Neural progenitor cell (in vitro differentiated cells): Measurements from ENCODE around the gene IL10RA. TPM values are rescaled to one million over a fixed set of nuclear protein-coding genes. Genes with fewer than 3 reads are reported as not detected.

Source experiments
- DNase-seq: peaks from one replicate; pipeline ENCODE4 v3.0.0-alpha.2; 2016; ENCODE audit warnings: low spot score
- H2AFZ ChIP-seq: fragments of 200-600 bp; sonication (generic); replicated peaks from 2 replicates; pipeline ENCODE4 v1.6.1; 2016; ENCODE audit warnings: antibody characterized with exemption
- H3F3A ChIP-seq: fragments of 200-600 bp; sonication (generic); 2 replicates; pipeline ENCODE4 v1.6.1; 2016; ENCODE audit warnings: antibody characterized with exemption, low read depth
- H3K27ac ChIP-seq: fragments of 200-600 bp; sonication (generic); 2 replicates; pipeline ENCODE4 v1.5.1; 2016; ENCODE audit warnings: mild to moderate bottlenecking
- H3K27me3 ChIP-seq: fragments of 200-600 bp; sonication (generic); 2 replicates; pipeline ENCODE4 v1.6.1; 2016; ENCODE audit warnings: mild to moderate bottlenecking, moderate library complexity
- H3K36me3 ChIP-seq: fragments of 200-600 bp; sonication (generic); 2 replicates; pipeline ENCODE4 v1.5.1; 2016
- H3K4me1 ChIP-seq: fragments of 200-600 bp; sonication (generic); 2 replicates; pipeline ENCODE4 v1.6.1; 2016; ENCODE audit warnings: mixed run types
- H3K4me2 ChIP-seq: fragments of 200-600 bp; sonication (generic); 2 replicates; pipeline ENCODE4 v1.6.1; 2016
- H3K4me3 ChIP-seq: fragments of 200-600 bp; sonication (generic); 2 replicates; pipeline ENCODE4 v1.5.1; 2016
- H3K79me2 ChIP-seq: fragments of 200-600 bp; sonication (generic); 2 replicates; pipeline ENCODE4 v1.6.1; 2016; ENCODE audit warnings: low read depth
- H3K9ac ChIP-seq: fragments of 200-600 bp; sonication (generic); 2 replicates; pipeline ENCODE4 v1.6.1; 2016
- H3K9me3 ChIP-seq: fragments of 200-600 bp; sonication (generic); 2 replicates; pipeline ENCODE4 v1.5.1; 2016; ENCODE audit warnings: low read depth
- H4K20me1 ChIP-seq: fragments of 200-600 bp; sonication (generic); 2 replicates; pipeline ENCODE4 v1.6.1; 2016; ENCODE audit warnings: low read depth
- H3K27ac Mint-ChIP-seq: 3 replicates; pipeline ENCODE4 v1.8.0; 2021; ENCODE audit warnings: mixed read lengths
- H3K27me3 Mint-ChIP-seq: 2 replicates; pipeline ENCODE4 v1.8.0; 2022; ENCODE audit warnings: low read depth, mild to moderate bottlenecking, inconsistent platforms, moderate library complexity, mixed read lengths; ENCODE audit not compliant: insufficient read depth
- H3K36me3 Mint-ChIP-seq: 3 replicates; pipeline ENCODE4 v1.8.0; 2021; ENCODE audit warnings: mixed read lengths
- H3K4me1 Mint-ChIP-seq: 3 replicates; pipeline ENCODE4 v1.8.0; 2021; ENCODE audit warnings: mixed read lengths
- H3K4me3 Mint-ChIP-seq: 3 replicates; pipeline ENCODE4 v1.8.0; 2021; ENCODE audit warnings: mild to moderate bottlenecking, moderate library complexity, mixed read lengths
- H3K9me3 Mint-ChIP-seq: 3 replicates; pipeline ENCODE4 v1.8.0; 2020; ENCODE audit warnings: mixed read lengths
- CTCF ChIP-seq: fragments of 200-600 bp; sonication (generic); IDR thresholded peaks from 2 replicates; pipeline ENCODE4 v1.5.1; 2017; ENCODE audit warnings: antibody characterized with exemption, mild to moderate bottlenecking
- EZH2 ChIP-seq: fragments of 200-600 bp; sonication (generic); IDR thresholded peaks from 2 replicates; pipeline ENCODE4 v1.6.1; 2017; ENCODE audit warnings: antibody characterized with exemption, mild to moderate bottlenecking, moderate library complexity
- EZH2phosphoT487 ChIP-seq: fragments of 200-600 bp; sonication (generic); IDR thresholded peaks from 2 replicates; pipeline ENCODE4 v1.6.1; 2017; ENCODE audit warnings: antibody characterized with exemption
- total RNA-seq: library from RNA; depleted of rRNA; stranded (reverse); fragments of >200 nt; gene quantifications from 2 replicates; pipeline ENCODE4 v1.2.3, GENCODE V29; 2015; ENCODE audit warnings: low replicate concordance

Gene IL10RA
- total RNA-seq, 1 donor from 2014 or later, result not detected

- Histone ChIP-seq H3K4me3 (no peak overlapping the region), H3F3A (no peaks in the 10 kb centered on the region), H3K9me3 (no peaks in the 10 kb centered on the region), H2AFZ (no peak overlapping the region), H3K27me3 (peaks cover under 1% of the 10 kb centered on the region), H3K4me1 (no peaks in the 10 kb centered on the region), H3K4me2 (no peak overlapping the region), H3K9ac (no peak overlapping the region), H4K20me1 (no peaks in the 10 kb centered on the region), H3K27ac (no peak overlapping the region), H3K36me3 (no peaks in the 10 kb centered on the region), H3K79me2 (no peaks in the 10 kb centered on the region)
- no peaks in the 10 kb centered on the region for H3K4me1 Mint-ChIP-seq
- H3K27me3 Mint-ChIP-seq, result peaks cover 2% of the 10 kb centered on the region
- H3K9me3 Mint-ChIP-seq, result no peaks in the 10 kb centered on the region
- TF ChIP-seq CTCF, result no peak
- TF ChIP-seq EZH2phosphoT487, result no peak
- TF ChIP-seq EZH2, result no peak
- H3K27ac Mint-ChIP-seq, result no peak overlapping the region
- DNase-seq, result no peak
- H3K36me3 Mint-ChIP-seq, result no peaks in the 10 kb centered on the region
- no peak overlapping the region for H3K4me3 Mint-ChIP-seq
Measured at GRCh38 chr11:117978991-117979390, 7.2 kb upstream of the IL10RA start.

- Histone ChIP-seq H3K27ac (no peak overlapping the region), H3K79me2 (no peaks in the 10 kb centered on the region), H3K4me3 (no peak overlapping the region), H3K9ac (no peak overlapping the region), H2AFZ (no peak overlapping the region), H3K9me3 (no peaks in the 10 kb centered on the region), H4K20me1 (no peaks in the 10 kb centered on the region), H3K36me3 (no peaks in the 10 kb centered on the region), H3K27me3 (peaks cover 7% of the 10 kb centered on the region), H3F3A (no peaks in the 10 kb centered on the region), H3K4me2 (no peak overlapping the region), H3K4me1 (no peaks in the 10 kb centered on the region)
- DNase-seq, result no peak
- peaks cover 2% of the 10 kb centered on the region for H3K27me3 Mint-ChIP-seq
- no peak overlapping the region for H3K4me3 Mint-ChIP-seq
- H3K9me3 Mint-ChIP-seq, result no peaks in the 10 kb centered on the region
- no peaks in the 10 kb centered on the region for H3K36me3 Mint-ChIP-seq
- no peak for TF ChIP-seq EZH2
- TF ChIP-seq CTCF, result no peak
- TF ChIP-seq EZH2phosphoT487, result no peak
- H3K27ac Mint-ChIP-seq, result no peak overlapping the region
- no peaks in the 10 kb centered on the region for H3K4me1 Mint-ChIP-seq
Measured at GRCh38 chr11:117979481-117980211, 6.5 kb upstream of the IL10RA start.

GRCh38 chr11:117980280-117980679, 5.9 kb upstream of the IL10RA start:
- no peaks in the 10 kb centered on the region for H3K36me3 ChIP-seq
- H3F3A ChIP-seq, result no peaks in the 10 kb centered on the region
- no peaks in the 10 kb centered on the region for H3K4me1 ChIP-seq
- Mint-ChIP-seq H3K4me3 (no peak overlapping the region), H3K4me1 (no peaks in the 10 kb centered on the region), H3K9me3 (no peaks in the 10 kb centered on the region), H3K27ac (no peak overlapping the region), H3K27me3 (peaks cover 2% of the 10 kb centered on the region), H3K36me3 (no peaks in the 10 kb centered on the region)
- H3K4me2 ChIP-seq, result no peak overlapping the region
- no peak for TF ChIP-seq EZH2
- TF ChIP-seq CTCF, result no peak
- TF ChIP-seq EZH2phosphoT487, result no peak
- H3K79me2 ChIP-seq, result no peaks in the 10 kb centered on the region
- no peak overlapping the region for H3K27ac ChIP-seq
- no peak overlapping the region for H3K4me3 ChIP-seq
- H3K27me3 ChIP-seq, result peaks cover 14% of the 10 kb centered on the region
- H2AFZ ChIP-seq, result no peak overlapping the region
- DNase-seq, result no peak
- no peaks in the 10 kb centered on the region for H3K9me3 ChIP-seq
- H3K9ac ChIP-seq, result no peak overlapping the region
- H4K20me1 ChIP-seq, result no peaks in the 10 kb centered on the region
